ENCODE results near the gene ASB8. TPM values are rescaled to one million over a fixed set of nuclear protein-coding genes. Genes with fewer than 3 reads are reported as not detected.
"Not testable (repeated sequence)": the region's sequence is repeated elsewhere in the genome, so short reads cannot be mapped to it uniquely, and the experiment has no call there.

ASB8 gene
- polyA plus RNA-seq, 1 donor from 2014 or later, result 59.9 TPM

DNA sequence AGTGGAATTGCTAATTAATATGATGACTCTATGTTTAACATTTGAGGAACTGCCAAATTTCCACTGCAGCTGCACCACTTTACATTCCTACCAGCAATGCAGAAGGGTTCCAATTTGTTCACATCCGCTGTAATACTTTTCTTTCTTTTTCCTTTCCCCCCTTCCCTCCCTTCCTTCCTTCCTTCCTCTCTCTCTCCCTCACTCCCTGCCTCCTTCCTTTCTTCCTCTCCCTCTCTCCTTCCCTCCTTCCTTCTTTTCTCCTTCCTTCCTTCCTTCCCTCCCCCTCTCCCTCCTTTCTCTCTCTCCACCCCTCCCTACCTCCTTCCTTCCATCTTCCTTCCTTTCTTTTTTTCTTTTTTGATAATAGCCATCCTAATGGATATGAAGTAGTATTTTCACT, 41.4 kb downstream of the ASB8 start:
- no peaks in the 10 kb centered on the region for H3K27me3 Mint-ChIP-seq
- no peak overlapping the region for H3K4me3 Mint-ChIP-seq
- no peak overlapping the region for H3K27ac Mint-ChIP-seq
- H3K36me3 Mint-ChIP-seq, result no peaks in the 10 kb centered on the region
- peaks cover 14 to 18% (median 18%) of the 10 kb centered on the region in 3 donors for H3K4me1 Mint-ChIP-seq
- H3K9me3 Mint-ChIP-seq, result no peaks in the 10 kb centered on the region

DNA sequence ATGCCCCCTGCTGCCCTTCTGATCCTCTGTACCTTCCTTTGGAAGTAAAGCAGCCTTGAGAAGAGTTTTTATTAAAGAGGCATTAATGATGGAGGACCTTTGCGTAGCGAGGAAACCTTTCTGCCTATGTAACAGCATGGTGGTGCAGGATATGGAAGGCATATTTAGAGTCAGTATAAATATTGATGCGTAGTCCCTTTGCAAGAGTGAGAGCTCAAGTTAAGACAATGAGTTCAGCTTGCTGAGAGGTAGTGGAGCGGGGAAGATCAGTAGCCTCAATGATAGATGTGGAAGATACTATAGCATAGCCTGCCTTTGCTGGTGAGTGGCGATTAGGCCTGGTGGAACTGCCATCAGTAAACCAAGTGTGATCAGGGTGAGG, 46.0 kb downstream of the ASB8 start:
- H3K36me3 Mint-ChIP-seq, H3K27ac Mint-ChIP-seq, H3K4me3 Mint-ChIP-seq, H3K9me3 Mint-ChIP-seq, H3K27me3 Mint-ChIP-seq: not testable (repeated sequence)
- H3K4me1 Mint-ChIP-seq, result peaks cover 6 to 14% (median 11%) of the 10 kb centered on the region in 3 donors

DNA sequence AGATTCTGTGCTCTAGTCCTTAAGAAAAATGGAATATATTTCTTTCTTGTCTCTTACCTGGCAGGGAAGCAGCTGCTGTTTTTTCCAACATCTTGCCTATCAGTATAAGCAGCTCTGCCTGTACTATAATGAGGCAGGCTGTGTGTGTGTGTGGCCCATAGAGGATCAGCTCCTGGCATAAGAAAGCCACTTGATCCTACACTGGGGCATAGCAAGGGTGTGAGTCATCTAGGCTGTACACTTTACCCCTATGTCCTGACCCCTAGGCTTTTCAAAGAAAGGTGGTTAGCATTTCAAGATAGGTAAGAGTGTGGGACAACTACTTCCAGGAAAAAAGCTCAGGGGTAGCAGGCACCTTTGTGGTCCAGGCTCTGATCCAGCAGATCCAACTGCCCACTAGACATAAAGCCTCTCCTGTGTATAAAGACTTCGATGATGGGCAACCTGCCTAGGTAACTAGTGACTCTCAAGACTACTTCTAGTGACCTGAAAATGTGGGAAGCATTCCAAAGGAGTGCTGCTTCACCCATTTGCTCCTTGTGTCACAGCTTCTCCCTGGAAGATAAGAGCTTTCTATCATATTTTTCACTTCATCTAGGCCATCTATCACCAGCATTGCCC, 46.5 kb downstream of the ASB8 start:
- no peaks in the 10 kb centered on the region for H3K36me3 Mint-ChIP-seq
- H3K4me3 Mint-ChIP-seq, result no peak overlapping the region

DNA sequence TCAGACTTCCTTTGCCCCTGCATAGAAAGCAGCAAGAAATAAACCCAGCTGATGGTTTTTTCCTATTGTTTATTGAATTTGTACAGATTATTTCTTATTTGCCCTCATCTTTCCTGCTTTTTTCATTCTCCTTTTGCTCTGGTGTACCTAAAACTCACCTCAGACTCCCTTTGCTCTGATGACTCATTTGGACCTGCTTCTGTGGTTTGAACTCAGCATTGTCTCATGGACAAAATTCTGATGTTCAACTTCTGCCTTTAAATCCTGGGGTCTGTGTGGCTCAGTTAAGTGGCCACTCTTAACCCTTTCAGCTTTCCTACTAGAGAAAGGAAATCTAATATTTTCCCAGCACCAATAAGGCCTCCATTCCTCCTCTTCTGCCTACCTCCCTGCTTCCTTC, 47.9 kb downstream of the ASB8 start:
- H3K4me3 Mint-ChIP-seq, result no peak overlapping the region
- peaks cover 12 to 23% (median 20%) of the 10 kb centered on the region in 3 donors for H3K4me1 Mint-ChIP-seq
- no peaks in the 10 kb centered on the region for H3K9me3 Mint-ChIP-seq

More for the DNA sequence above, 46.5 kb downstream of the ASB8 start:
- Mint-ChIP-seq H3K27ac (no peak overlapping the region), H3K27me3 (no peaks in the 10 kb centered on the region), H3K9me3 (no peaks in the 10 kb centered on the region), H3K4me1 (peaks cover 9 to 16% (median 13%) of the 10 kb centered on the region in 3 donors)

DNA sequence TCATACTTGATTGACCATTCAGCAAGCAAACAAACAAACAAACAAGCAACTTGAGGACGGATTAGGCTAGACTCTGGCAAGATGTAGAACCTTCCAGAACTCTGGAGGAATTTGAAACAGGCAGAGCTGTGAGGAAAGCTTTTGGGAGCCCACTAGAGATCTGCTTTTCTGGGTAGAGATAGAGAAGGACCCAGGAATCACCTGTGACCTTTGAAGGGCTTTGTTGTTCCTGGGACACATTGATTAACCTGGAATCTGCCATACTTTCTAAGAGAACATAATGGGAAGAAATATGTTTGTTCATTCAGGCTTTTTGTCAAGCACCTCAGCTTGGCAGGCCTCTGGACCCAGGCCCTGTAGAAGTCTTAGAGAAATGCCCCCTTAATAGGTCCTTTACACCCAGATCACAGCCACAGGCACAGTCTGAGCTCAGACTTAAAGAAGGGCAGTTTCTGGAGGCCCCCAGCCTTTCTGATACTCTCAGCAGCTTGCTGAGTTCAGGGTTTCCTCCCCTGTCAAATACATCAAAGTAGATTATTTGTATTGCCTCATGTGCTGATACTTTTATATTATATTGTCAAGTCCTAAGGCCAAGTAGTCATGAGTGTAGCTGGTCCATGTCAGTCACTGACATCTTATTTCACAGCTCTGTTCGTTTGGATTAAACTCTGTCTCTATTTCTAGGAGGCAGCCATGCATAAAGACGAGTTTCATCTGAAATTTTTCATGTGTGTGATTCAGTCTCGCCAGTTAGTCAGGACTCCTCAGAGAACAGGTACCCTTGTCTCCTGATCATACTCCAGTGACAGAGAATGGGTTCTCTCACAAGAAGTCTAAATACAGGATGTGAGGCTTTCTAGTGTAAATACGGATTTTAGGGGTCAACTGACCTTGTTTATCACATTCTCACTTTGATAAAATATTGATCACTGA, 50.4 kb downstream of the ASB8 start:
- peak overlapping the region; percentile 94 to 100 (median 99) for H3K27ac Mint-ChIP-seq
- H3K4me1 Mint-ChIP-seq, result peaks cover 14 to 32% (median 30%) of the 10 kb centered on the region in 3 donors
- peaks cover 2% of the 10 kb centered on the region for H3K36me3 Mint-ChIP-seq
- no peaks in the 10 kb centered on the region for H3K27me3 Mint-ChIP-seq
- H3K9me3 Mint-ChIP-seq, result no peaks in the 10 kb centered on the region
- H3K4me3 Mint-ChIP-seq, result peak overlapping the region; percentile 92 to 99 (median 95)

More for the DNA sequence above, 47.9 kb downstream of the ASB8 start:
- Mint-ChIP-seq H3K27ac (peak overlapping the region in 1 of 3 donors; percentile 3), H3K36me3 (no peaks in the 10 kb centered on the region), H3K27me3 (no peaks in the 10 kb centered on the region)

DNA sequence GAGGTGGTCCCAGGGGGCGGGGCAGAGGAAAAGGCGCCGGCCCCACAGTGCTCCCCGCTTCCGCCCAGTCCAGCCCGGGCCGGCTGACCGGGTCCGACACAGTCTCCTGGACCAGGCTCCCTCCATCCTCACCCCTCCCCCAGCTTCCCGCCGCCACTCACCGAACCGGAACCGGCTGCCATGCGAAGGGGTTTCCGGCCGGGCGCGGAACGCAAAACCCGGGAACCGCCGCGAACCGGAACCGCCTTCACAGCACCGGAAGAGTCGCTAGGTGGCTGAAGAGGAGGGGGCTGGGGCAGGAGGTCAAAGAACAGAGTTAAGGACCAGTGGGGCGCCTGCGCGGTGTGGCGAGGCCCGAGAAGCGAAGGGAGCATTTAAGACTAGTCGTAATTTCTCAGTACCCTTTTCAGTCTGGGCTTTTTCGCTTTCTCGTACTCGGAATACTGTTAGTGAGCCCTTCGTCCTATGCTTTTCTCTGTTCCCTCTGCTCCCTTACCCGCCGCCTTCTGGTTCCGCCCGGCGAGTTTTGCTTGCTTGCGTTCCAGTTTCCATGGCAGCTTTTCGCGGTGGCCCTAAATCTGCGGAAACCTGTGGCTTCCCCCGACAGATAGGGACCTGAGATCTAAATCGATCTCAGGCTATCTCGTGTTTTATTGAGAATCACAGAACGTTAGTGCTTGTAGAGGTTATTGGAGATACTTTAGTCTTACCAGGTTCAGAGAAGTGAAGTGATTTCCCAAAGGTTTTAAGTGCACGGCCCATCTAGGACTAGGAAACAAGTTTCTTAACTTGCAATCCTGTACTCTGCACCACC, 51.2 kb downstream of the ASB8 start, which contains the start of gene SENP1:
TSS of gene SENP1 (minus strand) at position 213 of the 814 bp plus-strand sequence. CDS start 4,607 bp downstream, outside the sequence.
- peak within 1 kb of the TSS; percentile 92 to 99 (median 95) for H3K4me3 Mint-ChIP-seq
- peaks cover 18 to 40% (median 34%) of the 10 kb centered on the region in 3 donors for H3K4me1 Mint-ChIP-seq
- no peaks in the 10 kb centered on the region for H3K27me3 Mint-ChIP-seq
- H3K9me3 Mint-ChIP-seq, result no peaks in the 10 kb centered on the region
- peaks cover 2% of the 10 kb centered on the region for H3K36me3 Mint-ChIP-seq
- H3K27ac Mint-ChIP-seq, result peak within 1 kb of the TSS; percentile 94 to 100 (median 99)

DNA sequence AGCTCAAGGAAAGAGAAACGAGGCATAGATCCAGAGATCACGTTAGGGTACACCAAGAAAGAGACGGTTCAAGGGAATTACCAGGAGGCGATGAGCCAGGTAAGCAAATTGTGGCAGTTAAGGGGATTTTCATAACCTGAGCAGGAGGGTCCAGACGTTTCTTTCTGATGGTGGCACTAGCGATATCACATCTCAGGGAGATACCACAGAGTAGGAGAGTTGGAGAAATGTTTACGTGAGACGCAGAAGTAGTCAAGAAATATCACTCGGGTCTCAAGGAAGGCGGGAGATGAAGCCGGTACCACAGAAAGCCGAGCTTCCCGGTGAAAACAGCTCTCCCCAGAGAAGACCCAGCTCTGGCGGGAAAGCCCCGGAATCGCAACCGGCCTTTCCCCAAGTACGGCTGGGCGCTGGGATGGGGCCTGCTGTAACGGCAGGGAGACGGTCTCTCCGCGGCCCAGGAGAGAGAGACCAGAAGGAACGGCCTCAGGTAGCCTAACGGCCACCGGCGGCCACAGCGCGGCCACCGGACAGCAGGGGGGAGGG, 51.9 kb downstream of the ASB8 start:
- peaks cover 2% of the 10 kb centered on the region for H3K36me3 Mint-ChIP-seq
- H3K9me3 Mint-ChIP-seq, result no peaks in the 10 kb centered on the region
- no peaks in the 10 kb centered on the region for H3K27me3 Mint-ChIP-seq
- H3K4me1 Mint-ChIP-seq, result peaks cover 18 to 40% (median 34%) of the 10 kb centered on the region in 3 donors
- peak overlapping the region; percentile 92 to 99 (median 95) for H3K4me3 Mint-ChIP-seq
- H3K27ac Mint-ChIP-seq, result peak overlapping the region; percentile 94 to 100 (median 99)

DNA sequence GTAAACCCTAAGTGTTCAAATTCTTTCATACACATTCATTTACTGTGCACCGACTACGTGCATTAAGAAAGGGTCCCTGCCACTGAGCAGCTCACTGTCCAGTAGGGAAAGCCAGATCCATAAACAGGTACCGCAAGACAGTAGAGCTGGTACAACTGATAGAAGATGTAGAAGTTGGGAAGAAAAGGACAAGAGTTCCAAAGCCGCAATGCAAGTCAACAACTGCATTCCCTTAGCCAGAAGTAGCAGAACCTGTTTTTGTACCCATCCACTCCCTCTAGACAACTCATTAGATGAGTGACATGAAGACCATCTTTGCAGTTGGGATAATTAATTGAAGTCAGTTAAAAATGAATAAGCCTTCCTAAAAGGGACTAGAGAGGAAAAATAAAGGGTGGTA, 52.8 kb downstream of the ASB8 start:
- Mint-ChIP-seq H3K4me1 (peaks cover 18 to 43% (median 34%) of the 10 kb centered on the region in 3 donors), H3K36me3 (peaks cover 2% of the 10 kb centered on the region), H3K9me3 (no peaks in the 10 kb centered on the region), H3K27ac (peak overlapping the region; percentile 18 to 100 (median 94)), H3K27me3 (no peaks in the 10 kb centered on the region), H3K4me3 (peak overlapping the region; percentile 92 to 99 (median 95))

Other genes starting within 250 kb of the ASB8 start
- 41.4 TPM for gene TMEM106C, start 193.9 kb downstream of the ASB8 start, polyA plus RNA-seq
- gene COL2A1, start 153.0 kb downstream of the ASB8 start, polyA plus RNA-seq, result not detected
- gene SENP1, start 51.4 kb downstream of the ASB8 start, polyA plus RNA-seq, result 12.6 TPM
- 7.5 TPM for gene PFKM, start 38.2 kb downstream of the ASB8 start, polyA plus RNA-seq
- gene CCDC184, start 26.1 kb upstream of the ASB8 start, polyA plus RNA-seq, result 0.31 TPM
- not detected for gene OR10AD1, start 45.8 kb upstream of the ASB8 start, polyA plus RNA-seq
- 11.1 TPM for gene ZNF641, start 193.4 kb upstream of the ASB8 start, polyA plus RNA-seq